ENCODE measurements around the gene FAM227B.
"Not testable (repeated sequence)": the region's sequence is repeated elsewhere in the genome, so short reads cannot be mapped to it uniquely, and the experiment has no call there.

Gene FAM227B

DNA sequence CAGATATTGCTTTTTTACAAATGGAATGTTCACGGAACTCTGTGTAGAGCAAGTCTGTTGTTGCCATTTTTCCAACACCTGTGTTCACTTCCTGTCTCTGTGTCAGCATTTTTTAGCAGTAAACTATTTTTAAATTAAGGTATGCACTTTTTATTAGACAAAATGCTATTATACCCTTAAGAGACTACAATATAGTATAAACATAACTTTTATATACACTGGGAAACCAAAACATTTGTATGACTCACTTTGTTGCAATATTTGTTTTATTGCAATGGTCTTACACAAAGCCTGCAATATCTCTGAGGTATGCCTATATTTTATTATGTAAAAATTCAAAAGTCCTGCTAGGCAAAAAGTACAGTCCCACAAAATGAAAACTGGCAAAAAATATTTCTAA lies 237.4 kb downstream of the FAM227B start:
- DNase-seq (ENCODE audit: low read depth in 2 of 3, low spot score in 2 of 3): no peak

DNA sequence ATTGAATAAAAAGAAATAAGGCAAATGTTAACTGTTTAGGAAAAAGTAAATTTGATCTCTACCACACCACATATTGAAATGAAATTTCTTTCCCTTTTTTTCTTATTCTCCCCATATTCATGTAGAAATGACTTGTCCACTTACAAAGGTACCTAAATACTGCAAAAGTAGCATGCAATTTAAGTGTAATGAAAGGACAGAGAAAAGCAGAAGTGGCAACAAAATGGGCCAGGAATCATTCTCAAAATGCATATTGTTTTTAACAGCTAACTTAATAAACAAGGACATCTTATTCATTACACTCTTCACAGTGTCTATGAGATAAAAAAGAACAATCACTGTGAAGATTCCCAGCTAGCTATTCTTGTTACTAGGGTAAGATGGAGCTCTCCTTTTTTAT lies 238.2 kb downstream of the FAM227B start:
- DNase-seq (ENCODE audit: low read depth in 2 of 3, low spot score in 2 of 3): no peak

DNA sequence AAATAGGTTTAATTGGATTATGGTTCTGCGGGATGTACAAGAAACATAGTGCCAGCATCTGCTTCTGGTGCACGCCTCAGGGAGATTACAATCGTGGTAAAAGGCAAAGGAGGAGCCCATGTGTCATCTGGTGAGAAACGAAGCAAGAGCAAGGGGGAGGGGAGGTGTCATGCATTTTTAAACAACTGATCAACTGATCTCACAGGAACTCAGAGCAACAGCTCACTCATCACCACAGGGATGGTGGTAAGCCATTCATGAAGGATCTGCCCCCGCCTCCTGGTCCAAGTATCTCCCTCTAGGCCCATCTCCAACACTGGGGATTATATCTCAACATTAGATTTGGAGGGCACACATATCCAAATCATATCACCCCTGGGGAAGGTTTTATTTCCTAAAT lies 239.7 kb downstream of the FAM227B start:
- no peak for DNase-seq (ENCODE audit: low read depth in 2 of 3, low spot score in 2 of 3)

DNA sequence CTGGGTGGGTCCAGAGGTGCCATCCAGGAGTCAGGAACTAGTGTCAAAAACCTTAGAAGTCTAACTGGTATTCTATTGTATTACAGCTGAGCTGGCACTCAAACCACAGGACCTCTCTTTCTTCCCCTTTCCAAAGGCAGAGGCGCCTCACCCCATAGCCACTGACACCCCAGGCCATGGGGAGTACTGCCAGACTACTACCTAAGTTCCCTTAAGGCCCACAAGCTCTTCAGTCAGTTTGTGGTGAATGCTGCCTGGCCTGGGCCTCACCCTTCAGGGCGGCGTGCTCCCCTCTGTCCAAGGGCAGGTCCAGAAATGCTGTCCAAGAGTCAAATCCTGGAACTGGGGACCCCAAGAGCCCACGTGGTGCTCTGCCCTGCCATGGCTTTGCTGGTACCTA lies 240.6 kb downstream of the FAM227B start:
- DNase-seq (ENCODE audit: low read depth in 2 of 3, low spot score in 2 of 3): no peak

DNA sequence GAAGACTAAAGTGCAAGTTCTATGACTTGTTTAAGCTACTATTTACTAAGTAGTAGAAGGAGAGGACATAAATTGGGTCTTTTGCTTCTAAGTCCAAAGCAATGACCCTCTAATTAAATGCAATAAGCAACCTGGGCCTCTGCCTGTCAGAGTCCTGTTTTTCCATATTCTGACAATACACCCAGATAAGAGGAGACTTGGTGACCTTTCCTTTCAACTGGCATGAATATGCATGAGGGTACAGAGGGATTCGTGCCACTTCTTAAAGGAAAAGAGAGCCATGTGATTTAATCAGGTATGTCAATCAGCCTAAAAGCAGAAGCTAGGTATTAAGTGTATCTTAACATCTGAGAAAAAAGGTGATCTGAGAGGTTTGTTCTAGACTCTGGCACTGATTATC lies 248.3 kb downstream of the FAM227B start:
- no peak for DNase-seq (ENCODE audit: low read depth in 2 of 3, low spot score in 2 of 3)

DNA sequence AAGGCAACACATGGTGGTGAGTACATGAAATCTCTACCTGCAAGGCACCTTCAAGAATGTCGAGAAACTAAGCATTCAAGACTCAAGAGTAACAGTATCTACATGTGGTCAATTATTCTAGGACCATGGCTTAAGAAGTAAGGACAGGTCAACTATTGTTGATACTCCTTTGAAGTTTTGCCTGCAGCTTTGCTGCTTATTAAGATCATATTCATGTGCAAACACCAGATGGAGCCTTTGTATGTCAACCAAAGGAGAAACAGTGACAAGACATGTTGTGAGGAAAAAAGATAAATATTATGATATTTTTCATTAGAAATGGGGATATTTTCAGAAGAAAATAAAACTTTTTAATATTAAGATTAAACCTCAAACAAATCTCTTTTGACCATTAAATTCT lies 249.8 kb downstream of the FAM227B start:
- DNase-seq (ENCODE audit: low read depth in 2 of 3, low spot score in 2 of 3): no peak

DNA sequence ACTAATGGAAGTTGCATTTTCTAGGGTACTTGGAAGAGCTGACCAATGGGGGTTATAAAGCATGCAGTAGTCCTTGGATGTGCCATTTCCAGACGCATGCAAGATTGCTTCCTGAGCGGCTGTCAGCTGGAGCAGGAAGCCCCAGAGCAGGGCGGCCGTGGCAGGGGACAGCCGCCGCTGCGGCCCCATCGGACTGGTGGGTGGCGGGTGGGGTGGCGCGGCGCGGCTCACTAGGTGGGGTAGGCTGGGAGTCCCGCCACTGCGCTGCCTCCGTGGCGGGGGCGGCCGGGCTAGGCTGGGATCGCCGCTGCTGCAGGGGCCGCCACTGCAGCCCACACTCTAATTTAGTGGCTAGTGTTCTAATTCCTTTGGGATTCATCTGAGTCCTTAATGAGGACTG lies 254.1 kb downstream of the FAM227B start:
- DNase-seq (ENCODE audit: low read depth in 2 of 3, low spot score in 2 of 3): no peak

DNA sequence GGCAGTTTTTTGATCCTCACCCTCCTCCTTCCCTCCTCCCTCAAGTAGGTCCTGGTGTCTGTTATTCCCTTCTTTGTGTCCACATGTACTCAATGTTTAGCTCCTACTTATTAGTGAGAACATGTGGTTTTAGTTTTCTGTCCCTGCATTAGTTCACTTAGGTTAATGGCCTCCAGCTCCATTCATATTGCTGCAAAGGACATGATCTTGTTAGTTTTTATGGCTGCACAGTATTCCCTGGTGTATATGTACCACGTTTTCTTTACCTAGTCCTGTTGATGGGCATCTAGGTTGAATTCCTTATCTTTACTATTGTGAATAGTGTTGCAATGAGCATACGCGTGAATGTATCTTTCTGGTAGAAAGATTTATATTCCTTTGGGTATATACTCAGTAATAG lies 259.2 kb downstream of the FAM227B start:
- DNase-seq (ENCODE audit: low read depth in 2 of 3, low spot score in 2 of 3): no peak

DNA sequence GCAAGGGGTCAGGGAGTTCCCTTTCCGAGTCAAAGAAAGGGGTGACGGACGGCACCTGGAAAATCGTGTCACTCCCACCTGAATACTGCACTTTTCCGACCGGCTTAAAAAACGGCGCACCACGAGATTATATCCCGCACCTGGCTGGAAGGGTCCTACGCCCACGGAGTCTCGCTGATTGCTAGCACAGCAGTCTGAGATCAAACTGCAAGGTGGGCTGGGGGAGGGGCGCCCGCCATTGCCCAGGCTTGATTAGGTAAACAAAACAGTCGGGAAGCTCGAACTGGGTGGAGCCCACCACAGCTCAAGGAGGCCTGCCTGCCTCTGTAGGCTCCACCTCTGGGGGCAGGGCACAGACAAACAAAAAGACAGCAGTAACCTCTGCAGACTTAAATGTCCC lies 266.2 kb downstream of the FAM227B start:
- DNase-seq (ENCODE audit: low read depth in 2 of 3, low spot score in 2 of 3): not testable (repeated sequence)

DNA sequence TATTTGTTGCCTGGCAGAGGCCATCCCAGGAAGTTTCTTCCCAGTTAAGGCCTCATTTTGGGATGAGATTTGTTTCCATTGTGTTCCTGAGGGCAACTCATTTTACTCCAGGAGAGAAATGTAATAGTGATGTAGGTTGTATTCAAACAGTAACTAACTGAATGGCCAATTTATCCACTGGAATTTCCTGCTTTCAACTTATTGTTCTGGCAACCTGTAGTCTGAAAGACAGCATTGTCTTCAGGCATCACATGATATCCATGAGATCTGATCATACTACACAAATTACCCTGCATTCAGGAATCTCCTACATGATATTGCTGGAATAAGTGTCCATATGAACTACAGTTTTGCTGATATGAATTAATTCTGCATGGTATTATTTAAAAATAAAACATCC lies 277.1 kb downstream of the FAM227B start:
- no peak for DNase-seq (ENCODE audit: low read depth in 2 of 3, low spot score in 2 of 3)

DNA sequence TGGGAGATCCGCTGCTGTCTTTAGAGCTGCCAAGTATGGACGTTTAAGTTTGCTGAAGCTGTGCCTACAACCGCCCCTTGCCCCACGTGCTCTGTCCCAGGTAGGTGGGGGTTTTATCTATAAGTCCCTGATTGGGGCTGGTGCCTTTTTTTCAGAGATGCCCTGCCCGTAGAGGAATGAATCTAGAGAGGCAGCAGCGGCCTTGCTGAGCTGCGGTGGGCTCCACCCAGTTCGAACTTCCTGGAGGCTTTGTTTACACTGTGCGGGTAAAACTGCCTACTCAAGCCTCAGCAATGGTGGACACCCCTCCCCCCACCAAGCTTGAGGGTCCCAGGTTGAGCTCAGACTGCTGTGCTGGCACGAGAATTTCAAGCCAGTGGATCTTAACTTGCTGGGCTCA lies 281.0 kb downstream of the FAM227B start:
- no peak for DNase-seq (ENCODE audit: low read depth in 2 of 3, low spot score in 2 of 3)

DNA sequence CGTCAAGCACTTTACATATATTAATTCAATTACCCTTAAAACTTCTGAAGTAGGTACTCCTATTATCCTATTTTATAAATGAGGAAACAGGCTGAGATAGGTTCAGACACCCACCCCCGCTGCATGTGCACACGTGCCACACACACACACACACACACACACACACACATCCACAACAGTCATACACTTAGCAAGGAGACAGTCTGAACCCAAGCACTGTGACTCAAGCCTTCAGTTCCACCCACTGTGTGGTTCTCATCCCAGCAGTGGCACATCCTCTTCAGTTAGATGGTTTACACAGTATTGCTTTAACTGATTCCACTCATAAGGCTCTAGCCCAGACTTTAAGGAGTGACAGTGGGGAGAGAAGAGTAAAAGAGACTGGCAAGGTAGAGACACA lies 288.7 kb downstream of the FAM227B start:
- DNase-seq (ENCODE audit: low read depth in 2 of 3, low spot score in 2 of 3): no peak

DNA sequence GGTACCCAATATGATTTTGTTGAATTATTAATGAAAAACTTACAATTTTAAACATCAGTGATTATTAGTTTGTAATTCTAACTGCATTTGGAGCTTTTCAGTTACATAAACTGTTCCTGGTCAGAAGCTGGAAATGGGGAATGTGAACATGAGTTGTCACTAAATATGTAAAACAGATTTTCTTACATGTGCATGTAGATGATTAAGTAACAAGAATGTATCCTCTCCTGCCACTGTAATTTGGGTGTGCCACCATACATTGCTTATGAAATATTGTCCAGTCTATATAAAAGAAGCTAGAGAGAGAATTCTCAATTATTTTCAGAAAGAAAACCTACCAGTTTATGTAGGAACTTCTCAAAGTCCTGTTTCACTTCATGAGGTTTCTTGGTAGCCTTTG lies 289.2 kb downstream of the FAM227B start:
- no peak for DNase-seq (ENCODE audit: low read depth in 2 of 3, low spot score in 2 of 3)

DNA sequence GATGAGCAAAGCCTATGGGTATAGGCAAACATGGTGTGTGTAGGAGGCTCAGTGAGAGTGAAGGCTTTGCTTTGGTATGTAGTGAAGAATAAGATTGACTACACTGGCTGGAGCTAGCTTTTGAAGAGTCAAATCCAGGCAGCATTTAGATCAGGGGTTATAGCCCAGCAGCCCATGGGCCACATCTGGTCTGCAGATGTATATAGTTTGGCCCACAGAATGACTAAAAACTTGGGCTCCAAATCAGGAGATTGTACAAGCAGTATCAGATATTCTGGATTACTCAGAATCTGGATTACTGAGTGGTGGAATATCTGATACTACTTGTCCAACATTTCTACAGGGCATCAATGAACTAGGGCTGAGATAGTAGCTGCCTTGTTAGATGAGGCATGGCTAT lies 290.5 kb downstream of the FAM227B start:
- DNase-seq (ENCODE audit: low read depth in 2 of 3, low spot score in 2 of 3): no peak

DNA sequence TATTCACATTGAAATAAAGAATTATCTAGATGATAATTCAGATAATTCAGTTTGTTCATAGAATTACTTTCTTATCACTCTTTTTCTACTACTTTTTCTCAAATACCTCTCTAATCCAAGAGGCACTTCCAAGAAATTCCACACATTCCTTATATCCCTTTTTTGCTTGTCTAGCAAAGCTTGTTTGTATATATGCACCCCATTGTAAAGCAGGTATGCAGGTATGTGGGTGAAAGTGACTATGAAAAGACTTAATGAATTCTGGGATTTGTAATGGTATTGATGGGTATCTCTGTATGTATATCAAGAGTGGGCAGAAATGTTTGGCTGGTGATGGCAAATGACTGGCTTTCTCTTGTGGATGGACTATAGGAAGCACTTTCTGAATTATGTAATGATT lies 291.7 kb downstream of the FAM227B start:
- no peak for DNase-seq (ENCODE audit: low read depth in 2 of 3, low spot score in 2 of 3)

DNA sequence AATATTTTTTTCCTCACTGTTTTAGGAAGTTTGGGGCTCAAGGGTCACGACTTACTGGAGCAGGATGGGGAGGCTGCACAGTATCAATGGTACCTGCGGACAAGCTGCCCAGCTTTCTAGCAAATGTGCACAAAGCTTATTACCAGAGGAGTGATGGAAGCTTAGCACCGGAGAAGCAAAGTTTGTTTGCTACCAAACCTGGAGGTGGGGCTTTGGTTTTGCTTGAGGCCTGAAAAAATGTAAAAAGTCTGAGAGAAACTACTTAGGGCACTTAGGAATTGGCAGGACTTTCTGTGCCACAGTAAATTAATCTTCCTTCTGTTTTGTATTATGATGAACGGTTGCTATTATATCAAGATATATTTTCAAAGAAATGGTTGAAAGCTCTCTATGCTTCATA lies 292.7 kb downstream of the FAM227B start:
- no peak for DNase-seq (ENCODE audit: low read depth in 2 of 3, low spot score in 2 of 3)

DNA sequence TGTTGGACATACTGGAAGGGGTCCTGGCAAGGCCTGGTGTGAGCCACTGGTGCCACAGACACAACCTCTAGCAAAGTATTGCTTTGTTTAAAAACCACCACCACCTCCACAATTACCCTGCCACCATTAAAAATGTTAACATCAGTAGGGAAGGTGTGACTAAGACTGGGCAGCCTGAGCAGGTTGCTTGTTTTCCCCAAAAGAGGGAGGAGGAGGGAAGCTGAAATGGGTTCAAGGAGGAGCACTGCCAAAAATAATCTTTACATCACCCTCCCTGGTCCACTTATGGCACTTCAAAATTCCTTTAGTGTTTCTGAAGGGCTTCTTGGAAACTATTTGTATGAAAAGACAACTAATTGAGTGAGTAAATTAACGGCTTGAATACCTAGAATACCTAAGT lies 297.4 kb downstream of the FAM227B start:
- DNase-seq (ENCODE audit: low read depth in 2 of 3, low spot score in 2 of 3): no peak

DNA sequence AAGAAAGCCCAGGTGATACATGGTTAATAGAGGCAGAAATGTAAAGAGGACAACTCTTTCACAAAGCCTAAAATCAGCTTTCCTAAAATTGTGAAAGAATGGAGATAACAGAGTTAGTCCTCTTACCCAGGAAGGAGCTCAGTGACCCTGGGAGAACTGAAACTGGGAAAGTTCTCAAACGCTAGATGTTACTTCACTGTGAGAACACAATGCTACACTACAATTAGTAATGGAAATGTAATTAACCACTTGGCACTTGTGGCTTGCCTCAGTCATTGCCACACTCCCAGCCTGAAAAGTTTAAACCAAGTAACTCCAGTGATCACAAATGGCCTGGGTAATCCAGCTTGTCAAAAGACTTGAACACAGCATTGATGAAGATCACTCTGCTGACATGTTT lies 300.3 kb downstream of the FAM227B start:
- no peak for DNase-seq (ENCODE audit: low read depth in 2 of 3, low spot score in 2 of 3)

DNA sequence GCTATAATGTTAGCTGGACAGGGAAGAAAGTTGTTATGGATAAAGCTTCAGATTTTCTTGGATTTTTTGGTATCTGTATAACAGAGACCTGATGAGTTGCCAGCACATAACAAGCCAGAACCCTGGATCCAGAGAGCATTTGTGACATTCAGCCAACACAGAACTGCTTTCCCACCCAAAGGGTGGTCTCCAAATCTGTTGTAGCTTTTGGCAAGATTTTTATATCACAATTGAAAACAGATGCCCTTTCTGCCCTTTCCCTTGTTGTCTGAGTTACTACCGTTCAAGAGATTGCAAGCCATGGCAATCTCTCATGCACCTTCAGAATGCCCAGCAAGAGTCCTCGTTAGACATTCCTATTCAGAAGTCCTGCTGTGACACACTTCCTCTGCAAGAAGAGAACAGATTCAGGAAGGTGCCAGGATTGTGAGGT lies 305.2 kb downstream of the FAM227B start:
- DNase-seq (ENCODE audit: low read depth in 2 of 3, low spot score in 2 of 3): no peak

DNA sequence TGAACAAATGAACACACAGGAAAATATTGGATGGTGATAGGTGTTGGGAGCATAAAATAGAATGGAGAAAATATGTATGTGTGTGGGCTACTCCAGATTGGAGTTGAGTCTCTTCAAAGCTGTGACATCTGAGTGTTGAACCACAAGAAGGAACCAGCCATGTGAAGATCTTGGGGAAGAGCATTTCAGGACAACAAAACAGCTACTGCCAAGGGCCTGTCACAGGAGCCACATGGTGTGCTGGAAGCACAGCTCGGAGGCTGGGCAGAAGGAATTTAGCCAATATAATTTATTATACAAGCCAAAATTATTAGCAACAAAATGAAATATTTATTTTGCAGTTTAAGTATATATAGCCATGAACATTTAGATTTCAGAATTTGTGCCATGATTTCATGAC lies 305.9 kb downstream of the FAM227B start:
- DNase-seq (ENCODE audit: low read depth in 2 of 3, low spot score in 2 of 3): no peak

DNA sequence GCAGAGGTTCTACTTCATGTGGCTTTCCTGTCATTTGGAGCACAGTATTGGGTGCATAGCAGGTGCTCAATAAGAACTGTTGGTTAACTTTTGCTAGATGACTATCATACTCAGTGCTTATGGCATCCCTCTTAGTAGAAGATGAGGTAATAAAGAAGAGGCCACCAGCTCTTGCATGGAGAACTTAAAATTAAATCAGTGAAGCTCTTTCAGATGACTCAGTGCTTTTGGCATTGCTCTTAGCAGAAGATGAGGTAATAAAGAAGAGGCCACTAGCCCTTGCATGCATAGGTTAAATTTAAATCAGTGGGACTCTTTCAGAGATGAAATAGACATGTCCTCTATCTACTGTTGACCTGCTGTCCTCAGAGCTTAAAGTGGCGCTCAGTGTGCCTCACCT lies 307.0 kb downstream of the FAM227B start:
- DNase-seq (ENCODE audit: low read depth in 2 of 3, low spot score in 2 of 3): no peak

DNA sequence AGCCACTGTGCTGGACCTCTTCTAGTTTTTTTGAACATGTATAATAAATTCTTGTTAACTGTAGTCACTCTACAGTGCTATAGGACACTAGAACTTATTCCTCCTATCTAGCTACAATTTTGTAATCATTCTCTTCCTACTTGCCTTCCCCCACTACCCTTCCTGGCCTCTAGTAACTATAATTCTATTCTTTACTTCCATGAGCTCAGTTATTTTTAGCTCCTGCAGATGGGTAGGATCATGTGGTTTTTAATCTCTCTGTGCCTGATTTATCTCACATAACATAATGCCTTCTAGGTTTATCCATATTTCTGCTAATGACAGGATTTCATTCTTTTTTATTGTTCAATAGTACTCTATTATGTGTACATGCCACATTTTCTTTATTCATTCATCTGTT lies 310.7 kb downstream of the FAM227B start:
- no peak for DNase-seq (ENCODE audit: low read depth in 2 of 3, low spot score in 2 of 3)

DNA sequence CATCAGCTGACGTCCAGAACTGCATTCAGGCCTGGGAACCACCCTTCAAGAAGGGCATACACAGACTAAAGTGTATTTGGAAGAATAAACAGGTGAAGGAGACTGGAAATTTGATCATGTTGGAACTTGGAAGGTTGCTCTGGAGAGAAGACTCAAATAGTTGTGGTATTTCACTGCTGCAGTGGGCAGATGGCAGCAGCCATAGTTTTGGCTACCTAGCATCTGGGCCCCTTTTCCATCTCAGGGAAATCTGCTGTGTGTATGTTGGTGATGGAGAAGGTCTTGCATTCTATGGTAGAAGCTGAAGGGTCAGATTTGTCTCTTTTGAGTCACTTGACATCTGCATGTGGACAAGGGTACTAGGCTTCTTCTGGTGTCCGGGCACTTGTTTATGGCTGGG lies 311.9 kb downstream of the FAM227B start:
- no peak for DNase-seq (ENCODE audit: low read depth in 2 of 3, low spot score in 2 of 3)

DNA sequence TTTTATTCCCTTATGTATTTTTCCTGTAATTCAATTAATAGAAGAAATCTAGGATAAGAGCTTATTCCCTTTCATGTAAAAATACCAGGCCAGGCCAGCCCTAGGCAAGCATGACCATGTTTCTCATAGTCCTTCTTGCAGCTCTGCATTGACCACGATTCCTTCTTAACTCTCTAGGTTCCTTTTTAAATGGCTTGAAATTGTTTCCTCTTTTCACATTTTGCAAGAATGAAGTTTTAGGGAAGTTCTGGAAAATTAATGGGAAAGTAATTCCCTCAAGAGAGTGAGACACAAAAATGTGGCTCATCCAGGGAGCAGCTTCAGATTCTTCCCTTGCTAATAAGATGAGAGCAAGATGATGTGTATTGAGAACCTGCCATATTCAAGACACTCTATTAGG lies 314.1 kb downstream of the FAM227B start:
- no peak for DNase-seq (ENCODE audit: low read depth in 2 of 3, low spot score in 2 of 3)
